Neural progenitor cell (in vitro differentiated cells): ENCODE measurements around the gene NDUFS6.

Experiments used
- EZH2 ChIP-seq: fragments of 200-600 bp; sonication (generic); IDR thresholded peaks from 2 replicates; pipeline ENCODE4 v1.6.1; 2017; ENCODE audit warnings: antibody characterized with exemption, mild to moderate bottlenecking, moderate library complexity
- EZH2phosphoT487 ChIP-seq: fragments of 200-600 bp; sonication (generic); IDR thresholded peaks from 2 replicates; pipeline ENCODE4 v1.6.1; 2017; ENCODE audit warnings: antibody characterized with exemption
- TF ChIP-seq, protein P1 (sequence below): fragments of 200-600 bp; sonication (generic); IDR thresholded peaks from 2 replicates; pipeline ENCODE4 v1.5.1; 2017; ENCODE audit warnings: antibody characterized with exemption, mild to moderate bottlenecking

DNA sequence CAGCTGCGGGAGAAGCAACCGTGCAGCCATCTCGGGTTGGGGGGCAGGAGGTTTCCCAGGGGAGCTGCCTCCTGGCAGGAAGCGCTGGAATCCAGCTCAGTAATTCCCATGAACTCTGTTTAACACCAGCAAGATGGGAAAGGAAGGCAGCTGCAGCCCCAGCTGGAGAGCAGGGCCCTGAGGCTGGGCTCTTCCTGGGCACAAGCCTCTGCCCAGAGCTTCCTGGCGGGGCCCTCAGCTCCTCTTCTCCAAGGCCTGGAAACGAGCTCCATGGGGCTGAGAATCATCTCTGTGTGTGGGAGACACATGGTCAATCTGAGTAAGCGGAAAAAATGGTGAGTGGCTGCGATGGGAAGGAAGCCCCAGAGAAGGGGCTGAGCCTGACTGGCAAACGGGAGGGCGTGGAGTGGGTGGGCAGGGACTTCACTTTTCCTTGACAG, 7.9 kb upstream of the NDUFS6 start:
- TF ChIP-seq, protein P1, sequence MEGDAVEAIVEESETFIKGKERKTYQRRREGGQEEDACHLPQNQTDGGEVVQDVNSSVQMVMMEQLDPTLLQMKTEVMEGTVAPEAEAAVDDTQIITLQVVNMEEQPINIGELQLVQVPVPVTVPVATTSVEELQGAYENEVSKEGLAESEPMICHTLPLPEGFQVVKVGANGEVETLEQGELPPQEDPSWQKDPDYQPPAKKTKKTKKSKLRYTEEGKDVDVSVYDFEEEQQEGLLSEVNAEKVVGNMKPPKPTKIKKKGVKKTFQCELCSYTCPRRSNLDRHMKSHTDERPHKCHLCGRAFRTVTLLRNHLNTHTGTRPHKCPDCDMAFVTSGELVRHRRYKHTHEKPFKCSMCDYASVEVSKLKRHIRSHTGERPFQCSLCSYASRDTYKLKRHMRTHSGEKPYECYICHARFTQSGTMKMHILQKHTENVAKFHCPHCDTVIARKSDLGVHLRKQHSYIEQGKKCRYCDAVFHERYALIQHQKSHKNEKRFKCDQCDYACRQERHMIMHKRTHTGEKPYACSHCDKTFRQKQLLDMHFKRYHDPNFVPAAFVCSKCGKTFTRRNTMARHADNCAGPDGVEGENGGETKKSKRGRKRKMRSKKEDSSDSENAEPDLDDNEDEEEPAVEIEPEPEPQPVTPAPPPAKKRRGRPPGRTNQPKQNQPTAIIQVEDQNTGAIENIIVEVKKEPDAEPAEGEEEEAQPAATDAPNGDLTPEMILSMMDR = no peak
- TF ChIP-seq EZH2phosphoT487 (no peak), EZH2 (no peak)
